Cerebellar nuclear complex (tissue), 1 donor: ENCODE data around the gene MTCL1.

Source experiments
- DNase-seq, 2 experiments: peaks; one replicate each; lab custom pipeline; 2025; lab: John Stamatoyannopoulos, UW

MTCL1 gene

GRCh38 chr18:8713691-8714090 is 8.3 kb downstream of the MTCL1 start:
- no peak for DNase-seq

DNA sequence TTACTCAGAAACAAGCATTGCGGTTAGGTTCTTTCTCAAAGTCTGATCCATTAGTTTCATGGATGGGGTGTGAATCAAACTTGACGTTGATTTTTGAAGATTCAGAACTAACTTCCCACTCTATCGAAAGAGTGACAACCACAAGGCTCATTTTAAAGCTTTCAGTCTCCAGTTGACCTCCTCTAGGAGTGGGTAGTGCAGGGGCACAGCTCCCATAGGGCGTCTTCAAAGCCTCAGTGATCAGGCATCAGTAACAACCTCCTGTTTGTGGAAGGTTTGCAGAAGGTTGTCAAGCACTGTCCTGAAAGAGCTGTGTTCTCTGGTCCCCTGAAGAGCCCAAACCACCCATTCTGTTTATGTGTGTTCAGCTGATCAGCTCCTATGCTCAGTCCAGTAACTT is 10.2 kb downstream of the MTCL1 start:
- no peak for DNase-seq

DNA sequence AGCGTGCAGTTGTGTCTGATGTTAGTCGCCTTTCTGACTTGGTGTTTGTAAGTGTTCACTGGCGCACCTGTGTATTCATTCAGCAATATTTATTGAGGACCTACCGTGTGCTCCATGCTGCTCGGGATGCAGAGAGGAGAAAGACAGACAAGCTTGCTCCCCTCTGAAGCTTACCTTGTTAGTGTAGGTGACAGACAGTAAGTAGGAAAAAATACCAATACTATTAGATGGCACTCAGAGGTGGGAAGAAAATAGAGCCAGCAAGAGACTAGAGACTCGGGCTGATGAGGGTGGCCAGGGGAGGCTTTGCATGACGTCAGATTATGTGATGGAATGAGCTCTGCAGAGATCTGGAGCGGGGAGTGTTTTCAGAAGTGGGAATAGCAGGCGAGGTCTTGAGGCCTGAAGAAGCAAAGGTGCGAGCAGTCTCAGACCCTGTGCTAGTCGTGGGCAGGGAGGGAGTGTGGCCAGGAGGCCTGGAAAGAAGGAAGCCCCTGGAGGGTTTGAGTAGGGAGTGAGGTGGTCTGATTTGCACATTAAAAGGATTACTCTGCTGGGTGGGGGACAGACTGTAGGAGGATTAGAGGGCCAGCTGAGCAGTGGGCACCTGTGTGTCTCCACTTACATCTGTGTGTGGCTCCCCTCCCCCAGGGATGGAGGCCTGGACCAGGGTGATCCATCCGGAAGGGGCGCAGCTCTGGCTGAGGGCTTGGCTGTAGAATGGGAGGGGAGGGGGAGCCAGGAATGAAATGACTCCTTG is 11.8 kb downstream of the MTCL1 start:
- no peak for DNase-seq

GRCh38 chr18:8718401-8718913 is 13.1 kb downstream of the MTCL1 start:
- DNase-seq = no peak

DNA sequence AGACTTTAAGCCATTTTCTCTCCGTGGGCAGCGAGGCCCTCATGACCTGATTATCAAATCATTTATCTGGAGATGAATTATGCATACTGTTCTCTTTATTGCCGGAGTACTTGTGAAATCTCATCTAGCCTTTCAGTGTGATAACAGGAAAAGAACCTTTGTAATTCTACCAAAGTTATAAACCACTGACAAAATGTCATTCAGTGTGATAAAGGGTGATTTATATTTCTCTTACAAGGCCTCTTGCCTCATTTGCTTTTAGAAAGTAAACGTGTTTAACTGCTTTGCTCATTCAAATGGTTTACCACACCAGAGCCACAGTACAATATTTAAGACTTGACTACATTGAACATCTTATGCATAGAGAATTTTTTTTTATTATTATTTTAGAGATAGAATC is 13.8 kb downstream of the MTCL1 start:
- DNase-seq = no peak

DNA sequence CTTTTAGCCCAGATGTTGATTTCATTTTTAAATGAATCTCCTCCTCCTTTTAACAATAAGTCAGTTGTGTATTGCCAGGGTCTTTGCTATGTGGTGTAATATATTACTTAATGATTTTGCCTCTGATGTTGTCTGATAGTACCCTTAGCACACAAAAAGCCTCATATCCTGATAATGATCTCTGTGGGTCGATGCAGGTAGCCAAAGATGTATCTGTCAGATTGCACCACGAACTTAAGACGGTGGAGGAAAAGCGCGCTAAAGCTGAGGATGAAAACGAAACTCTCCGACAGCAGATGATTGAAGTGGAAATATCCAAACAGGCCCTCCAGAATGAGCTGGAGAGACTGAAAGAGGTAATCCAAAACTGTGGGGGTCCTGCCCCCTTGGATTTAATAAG is 14.8 kb downstream of the MTCL1 start:
- no peak for DNase-seq

DNA sequence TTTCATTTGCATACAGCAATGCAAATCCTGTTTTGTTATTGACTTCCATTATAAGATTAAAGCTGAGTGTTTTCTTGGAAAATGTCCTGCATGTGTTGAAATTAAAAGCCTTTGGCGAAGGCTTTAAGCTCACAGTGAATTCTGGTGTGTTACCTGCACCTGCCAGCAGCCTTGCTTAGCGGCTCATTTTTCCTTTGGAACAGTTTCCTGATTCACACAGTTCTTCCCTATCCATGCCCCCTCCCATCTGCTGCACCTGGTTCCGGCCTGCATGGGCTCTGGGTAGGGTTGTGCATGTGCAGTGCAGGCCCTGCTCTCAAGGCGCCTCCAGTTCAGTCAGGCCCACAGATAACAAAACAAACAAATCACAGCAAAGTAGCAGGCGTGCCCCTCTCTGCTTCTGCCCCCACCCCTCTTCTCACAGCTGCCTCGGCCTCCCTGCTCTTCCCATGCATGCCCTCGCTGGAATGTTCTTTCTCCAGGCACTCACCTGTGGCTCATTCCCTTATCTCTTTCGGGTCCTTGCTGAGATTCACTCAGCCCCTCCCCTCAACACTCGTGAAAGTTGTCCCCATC is 15.8 kb downstream of the MTCL1 start:
- peak; percentile 29 to 63 for DNase-seq

- DNase-seq = no peak
Observed at GRCh38 chr18:8721716-8722115, 16.4 kb downstream of the MTCL1 start.

GRCh38 chr18:8722946-8723820 is 17.8 kb downstream of the MTCL1 start:
- DNase-seq = no peak

DNA sequence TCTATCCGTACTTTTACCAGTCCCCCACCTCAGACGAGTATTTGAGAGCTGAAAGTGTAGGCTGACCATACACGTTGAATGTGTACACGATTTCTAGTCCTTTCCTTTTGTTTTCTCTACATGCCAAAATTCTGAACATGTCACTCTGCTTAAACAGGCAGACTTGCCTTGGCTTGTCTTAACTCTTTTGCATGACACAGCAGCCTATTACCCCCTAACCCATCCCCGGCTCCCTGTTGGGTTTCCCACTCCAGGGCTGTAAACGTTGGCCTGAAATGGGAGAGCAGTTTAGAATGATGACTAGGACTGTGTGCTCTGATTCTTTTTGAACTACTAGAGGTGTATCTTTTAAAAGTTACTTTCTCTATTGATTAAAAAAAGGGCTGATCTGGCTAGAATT is 19.1 kb downstream of the MTCL1 start:
- DNase-seq = no peak

- DNase-seq = no peak
Observed at GRCh38 chr18:8726281-8726680, 20.9 kb downstream of the MTCL1 start.

DNA sequence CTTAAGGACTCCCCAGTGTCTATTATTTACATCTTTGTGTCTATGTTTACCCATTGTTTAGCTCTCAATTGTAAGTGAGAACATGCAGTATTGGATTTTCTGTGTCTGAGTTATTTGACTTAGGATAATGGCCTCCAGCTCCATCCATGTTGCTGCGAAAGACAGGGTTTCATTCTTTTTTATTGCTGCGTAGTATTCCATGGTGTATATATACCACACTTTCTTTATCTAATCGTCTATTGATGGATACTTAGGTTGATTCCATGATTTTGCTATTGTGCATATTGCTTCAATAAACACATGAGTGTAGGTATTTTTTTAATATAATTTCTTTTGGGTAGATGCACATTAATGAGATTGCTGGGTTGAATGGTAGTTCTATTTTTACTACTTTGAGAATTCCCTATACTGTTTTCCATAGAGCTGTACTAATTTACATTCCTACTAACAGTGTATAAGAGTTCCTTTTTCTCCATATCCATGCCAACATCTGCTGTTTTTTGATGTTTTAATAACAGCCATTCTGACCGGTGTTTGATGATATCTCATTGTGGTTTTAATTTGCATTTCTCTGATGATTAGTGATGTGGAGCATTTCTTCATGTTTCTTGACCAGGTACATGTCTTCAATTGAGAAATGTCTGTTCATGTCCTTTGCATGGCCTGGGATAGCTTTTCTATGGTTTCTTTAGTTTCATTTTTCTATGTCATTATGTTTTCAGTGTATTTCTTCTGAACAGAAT is 21.8 kb downstream of the MTCL1 start:
- no peak for DNase-seq

DNA sequence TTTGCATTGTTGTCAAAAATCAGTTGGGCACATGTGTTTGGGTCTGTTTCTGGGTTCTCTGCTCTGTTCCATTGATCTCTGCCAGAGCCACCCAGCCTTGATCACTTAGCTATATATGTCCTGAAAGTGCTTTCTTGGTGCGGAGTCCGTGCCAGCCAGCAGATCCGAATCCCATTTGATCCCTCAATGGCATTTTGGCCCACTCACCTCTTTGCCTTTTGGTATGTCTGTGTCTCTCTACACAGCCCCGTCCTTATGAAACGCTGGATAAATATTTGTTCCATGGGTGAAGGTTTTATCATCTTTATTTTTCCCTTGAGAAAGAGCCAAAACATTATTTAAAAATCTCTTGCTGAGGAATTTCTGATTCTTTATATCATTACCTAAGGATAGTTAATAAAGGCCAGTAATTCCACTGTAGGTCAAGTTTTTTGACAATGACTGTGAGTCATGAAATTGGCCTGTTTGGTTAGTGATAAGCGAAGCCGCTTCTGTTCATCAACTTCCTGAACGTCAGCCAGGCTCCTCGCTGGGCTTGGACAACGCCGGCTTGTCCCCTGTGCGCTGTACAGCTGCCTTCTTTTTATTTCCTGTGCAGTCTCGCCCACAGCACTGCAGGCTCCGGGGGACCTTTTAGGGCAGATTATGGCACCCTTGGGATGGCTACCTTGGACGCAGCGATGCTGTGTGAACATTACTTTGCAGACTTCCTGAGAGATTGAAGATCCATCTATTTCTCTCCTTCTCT is 24.9 kb downstream of the MTCL1 start:
- no peak for DNase-seq

- DNase-seq = no peak
Observed at GRCh38 chr18:8732442-8733360, 27.3 kb downstream of the MTCL1 start.

GRCh38 chr18:8734496-8734895 is 29.1 kb downstream of the MTCL1 start:
- no peak for DNase-seq

GRCh38 chr18:8735274-8735673 is 29.9 kb downstream of the MTCL1 start:
- DNase-seq = no peak

DNA sequence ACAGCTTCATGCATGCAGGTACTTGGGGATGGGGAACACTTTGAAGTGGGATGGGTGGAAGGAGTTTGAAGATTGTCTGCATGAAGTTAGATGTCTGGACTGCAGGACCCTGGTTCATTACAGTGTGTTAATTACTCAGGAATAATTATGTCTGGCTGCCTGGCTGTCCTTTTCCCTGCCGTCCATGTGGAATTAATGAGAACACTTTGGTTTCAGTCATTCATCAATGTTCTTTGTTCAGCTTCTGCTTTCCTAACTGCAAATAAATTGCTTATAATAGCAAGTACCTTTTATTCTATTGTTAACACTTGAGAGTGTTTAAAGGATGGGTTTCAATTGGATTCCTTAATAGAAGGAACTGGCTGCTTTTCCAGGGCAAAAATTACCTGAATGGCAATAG is 35.8 kb downstream of the MTCL1 start:
- no peak for DNase-seq

DNA sequence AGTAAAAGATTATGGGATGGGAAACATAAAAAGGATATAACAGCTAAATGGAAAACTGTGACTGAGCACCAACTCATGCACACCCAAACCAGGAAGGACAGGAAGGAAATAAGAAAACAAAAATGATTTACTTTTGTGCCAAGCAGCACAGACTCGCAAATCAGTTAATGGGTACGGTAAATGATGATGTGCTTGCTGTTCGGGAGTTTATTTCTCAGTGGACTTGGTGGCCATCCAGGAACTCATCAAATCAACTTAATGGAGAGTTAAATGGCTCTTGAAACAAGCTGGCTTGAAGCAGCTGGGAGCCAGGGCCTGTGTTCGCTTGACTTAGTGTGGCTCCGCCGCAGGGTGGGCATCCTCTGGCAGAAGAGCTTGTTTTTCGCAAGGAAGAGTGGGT is 36.2 kb downstream of the MTCL1 start:
- no peak for DNase-seq

GRCh38 chr18:8742387-8743361 is 37.3 kb downstream of the MTCL1 start:
- DNase-seq = no peak
